Dermis blood vessel endothelial cell (primary cell): Measurements from ENCODE around the gene TAS1R3. TPM values are rescaled to one million over a fixed set of nuclear protein-coding genes. Genes with fewer than 3 reads are reported as not detected.

Experiments used
- DNase-seq: peaks from one replicate; pipeline ENCODE4 v3.0.0; 2010
- total RNA-seq: library from RNA; depleted of rRNA; stranded (reverse); fragments of >200 nt; gene quantifications from 2 replicates; pipeline ENCODE4 v1.2.3, GENCODE V29; 2014

Gene TAS1R3
- total RNA-seq, 1 donor from 2014 or later: 0.85 TPM

DNA sequence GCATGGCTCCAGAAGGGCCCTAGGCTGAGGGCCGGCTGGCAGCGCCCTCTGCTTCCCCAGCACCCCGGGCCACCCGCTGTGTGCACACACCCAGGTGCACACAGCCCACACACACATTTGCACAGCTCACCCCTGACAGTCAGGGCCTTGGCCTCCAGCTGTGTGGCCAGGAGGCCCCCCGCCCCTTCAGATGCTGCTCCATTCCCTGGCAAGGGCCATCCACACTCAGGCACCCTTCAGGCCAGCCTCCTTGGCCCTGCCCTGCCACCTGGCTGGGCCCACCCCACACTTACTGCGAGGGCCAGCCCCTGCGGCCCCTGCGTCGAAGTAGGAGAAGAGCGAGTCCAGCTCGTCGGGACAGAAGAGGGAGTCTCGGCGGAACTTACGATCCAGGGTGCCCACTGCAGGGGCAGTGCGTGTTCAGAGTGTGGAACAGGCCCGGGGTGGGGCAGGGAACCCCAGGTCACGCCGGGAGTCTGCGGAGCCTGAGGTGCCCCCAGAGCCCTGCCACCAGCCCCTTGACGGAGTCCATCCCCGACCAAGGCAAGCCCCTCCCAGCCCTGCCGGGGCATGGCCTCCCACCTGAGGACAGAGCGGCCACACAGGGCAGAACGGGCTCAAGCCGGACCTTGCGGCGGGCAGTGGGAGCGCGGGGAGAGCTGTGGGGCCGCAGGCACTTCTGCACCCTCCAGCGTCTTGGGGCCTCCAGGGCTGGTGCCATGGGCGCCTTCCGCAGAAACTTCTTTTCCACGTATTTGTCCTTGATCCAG, 35.7 kb upstream of the TAS1R3 start:
- DNase-seq: no peak

DNA sequence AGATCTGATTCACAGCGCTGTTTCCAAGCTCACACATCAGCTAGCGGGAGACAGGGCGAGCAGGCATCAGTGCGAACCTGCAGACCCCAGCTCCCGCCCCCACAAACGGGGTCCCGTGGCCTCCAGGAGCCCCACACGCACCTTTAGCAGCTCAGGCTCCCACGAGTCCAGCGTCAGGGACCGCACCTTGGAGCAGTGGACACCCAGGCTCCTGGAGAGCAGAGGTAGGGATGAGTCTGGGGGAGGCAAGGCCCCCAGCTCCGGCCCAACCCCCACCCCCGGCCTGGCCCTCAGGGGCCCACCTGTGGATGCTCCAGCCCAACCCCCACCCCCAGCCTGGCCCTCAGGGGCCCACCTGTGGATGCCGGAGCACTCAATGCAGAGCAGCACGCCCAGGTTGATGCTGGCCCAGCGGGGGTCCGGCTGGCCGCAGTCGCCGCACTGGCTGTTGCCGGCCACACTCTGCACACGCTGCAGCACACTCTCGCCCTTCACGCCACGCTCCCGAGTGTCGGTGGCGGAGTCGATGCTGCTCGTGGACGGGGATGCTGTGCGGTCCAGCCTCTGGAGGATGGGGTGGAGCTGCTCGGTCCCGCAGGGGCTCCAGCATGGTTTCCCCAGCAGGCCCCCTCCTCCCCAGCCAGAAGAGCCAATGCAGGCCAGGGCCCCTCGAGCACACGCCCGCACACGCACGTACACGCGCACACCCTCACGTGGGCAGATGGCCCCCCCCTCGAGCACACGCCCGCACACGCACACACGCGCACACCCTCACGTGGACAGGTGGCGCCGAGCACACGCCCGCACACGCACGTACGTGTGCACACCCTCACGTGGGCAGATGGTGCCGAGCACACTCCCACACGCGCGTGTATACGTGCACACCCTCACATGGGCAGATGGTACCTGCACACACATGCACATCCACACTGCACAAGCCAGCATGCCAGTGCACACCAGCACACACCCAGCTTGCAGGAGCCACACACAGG, 34.7 kb upstream of the TAS1R3 start:
- DNase-seq: no peak

DNA sequence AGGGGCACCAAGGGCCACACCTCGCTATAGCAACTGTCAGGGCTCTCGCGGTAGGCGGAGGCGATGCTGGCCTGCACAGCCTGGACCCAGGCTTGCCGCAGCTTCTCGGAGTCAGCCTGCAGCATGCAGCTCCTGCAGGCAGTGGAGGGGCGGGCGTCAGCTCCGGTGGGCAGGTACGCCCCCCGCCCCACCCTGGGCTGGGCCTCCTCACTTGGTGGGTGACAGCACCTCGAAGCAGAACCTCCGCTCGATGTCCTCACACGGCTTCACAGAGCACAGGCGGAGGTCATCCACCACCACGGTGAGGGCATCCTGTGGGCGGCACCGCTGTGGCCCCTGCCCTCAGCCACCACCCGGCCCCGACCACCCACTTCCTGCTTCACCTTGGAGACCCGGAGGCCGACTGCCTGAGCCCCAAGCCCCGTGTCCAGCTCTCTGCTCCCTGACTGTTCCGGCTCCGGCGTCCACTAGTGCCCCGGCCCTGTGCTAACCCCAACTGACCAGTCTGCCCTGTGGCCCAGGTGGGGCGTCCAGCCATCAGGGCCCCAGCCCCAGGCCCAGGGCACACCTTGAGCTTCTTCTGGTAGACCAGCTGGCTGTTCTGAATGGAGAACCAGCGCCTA, 33.2 kb upstream of the TAS1R3 start:
- DNase-seq: no peak

DNA sequence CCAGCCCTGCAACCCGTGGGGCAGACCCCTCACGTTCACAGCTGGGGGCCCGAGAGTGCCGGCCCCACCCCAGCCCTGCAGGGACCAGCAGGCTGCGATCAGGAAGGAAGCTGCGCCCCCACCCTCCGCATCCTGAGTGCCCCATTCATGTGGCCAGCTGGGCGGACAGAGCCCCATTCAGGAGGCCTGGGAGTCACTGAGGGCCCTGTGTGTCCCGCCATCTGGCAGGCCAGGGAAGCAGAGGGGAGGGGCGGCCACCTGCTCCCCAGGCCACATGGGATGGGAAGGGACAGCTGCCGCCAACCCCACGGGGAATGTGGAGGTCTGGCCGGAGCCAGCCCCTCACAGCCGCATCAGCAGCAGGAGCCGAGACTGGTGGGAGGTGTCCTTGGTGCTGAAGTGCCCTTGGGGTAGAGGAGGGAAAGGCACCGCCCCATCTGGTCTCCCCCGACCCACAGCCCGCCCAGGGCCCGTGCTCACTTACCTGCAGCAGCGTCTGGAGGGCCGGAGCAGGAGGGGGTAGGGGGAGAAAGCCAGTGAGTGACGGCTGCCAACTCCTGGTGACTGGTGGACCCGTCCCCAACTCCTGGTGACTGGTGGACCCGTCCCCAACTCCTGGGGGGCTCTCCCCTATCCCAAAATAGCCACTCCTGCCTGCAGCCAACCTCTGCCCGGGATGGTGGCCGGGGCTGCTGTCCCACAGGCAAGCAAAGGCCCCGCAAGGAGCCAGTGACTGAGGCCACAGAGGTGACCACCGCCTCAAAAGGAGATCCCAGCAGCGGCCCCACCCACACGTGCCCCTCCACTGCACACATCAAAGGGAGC, 32.0 kb upstream of the TAS1R3 start:
- DNase-seq: peak; percentile 62

DNA sequence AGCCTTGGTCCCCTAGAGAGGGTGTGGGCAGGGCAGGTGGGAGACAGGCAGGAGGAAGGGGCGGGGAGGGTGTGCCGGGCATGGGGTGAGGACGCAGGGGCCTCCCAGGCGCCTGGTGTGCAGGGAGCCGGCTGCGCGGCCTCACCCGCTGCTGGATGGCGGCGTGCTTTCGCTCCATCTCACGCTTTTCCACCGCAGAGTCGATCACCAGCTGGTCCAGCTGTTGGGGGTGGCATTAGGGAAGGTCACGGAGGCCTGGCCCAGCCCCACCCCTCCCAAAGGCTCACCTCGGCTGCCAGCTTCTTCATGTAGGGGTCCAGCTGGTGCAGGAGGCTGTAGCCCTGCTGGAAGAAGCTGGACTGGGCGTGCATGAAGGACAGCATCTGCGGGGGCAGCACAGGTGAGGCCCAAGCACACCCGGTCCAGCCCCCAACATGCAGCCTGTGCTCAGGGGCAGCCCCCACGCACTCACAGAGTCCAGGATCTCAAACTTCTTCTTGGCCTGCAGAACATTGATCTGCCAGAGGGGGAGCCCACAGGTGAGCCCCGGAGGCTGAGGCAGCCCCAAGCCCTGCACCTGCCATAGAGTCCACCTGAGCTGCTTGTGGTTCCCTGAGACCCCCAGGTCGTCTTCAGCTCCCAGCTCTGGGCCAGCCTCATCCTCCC, 31.3 kb upstream of the TAS1R3 start:
- DNase-seq: no peak

DNA sequence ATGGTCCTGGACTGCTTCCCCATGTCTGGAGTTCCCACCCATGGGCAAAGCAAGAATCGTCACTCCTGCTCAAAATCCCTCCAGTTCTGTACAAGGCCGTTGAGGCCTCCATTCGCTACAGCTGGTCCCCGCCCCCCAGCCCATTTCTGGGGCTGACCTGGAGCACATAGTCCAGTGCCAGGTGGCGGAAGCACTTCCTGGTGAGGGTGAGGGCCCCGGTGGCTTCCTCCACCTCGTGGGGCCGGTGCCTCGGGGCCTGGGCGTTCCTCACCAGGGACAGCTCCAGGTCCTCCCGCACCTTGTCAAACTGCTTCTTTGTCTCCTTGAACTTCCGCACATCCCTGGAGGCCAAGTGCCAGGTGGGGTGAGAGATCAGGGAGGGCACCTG, 30.7 kb upstream of the TAS1R3 start:
- no peak for DNase-seq

DNA sequence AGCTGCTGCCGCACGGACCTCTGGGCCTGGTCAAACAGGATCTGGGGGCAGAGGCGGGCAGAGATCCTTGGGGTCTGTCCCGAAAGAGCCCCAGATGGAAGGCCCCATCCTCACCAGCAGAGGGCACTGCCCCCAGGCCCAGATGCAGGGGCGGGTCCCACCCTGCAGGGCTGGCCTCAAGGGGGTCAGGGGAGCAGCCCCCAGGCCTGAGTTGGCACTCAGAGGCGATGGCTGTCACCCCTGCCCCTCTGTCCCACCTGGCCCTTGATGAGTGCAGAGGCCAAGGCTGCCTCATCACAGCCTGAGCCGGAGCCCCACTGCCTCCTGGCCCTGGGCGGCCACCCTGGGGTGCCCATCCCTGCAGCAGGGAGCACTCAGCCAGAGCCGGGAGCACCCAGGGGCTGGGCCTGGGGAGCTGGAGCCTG, 29.1 kb upstream of the TAS1R3 start:
- DNase-seq: peak; percentile 43

DNA sequence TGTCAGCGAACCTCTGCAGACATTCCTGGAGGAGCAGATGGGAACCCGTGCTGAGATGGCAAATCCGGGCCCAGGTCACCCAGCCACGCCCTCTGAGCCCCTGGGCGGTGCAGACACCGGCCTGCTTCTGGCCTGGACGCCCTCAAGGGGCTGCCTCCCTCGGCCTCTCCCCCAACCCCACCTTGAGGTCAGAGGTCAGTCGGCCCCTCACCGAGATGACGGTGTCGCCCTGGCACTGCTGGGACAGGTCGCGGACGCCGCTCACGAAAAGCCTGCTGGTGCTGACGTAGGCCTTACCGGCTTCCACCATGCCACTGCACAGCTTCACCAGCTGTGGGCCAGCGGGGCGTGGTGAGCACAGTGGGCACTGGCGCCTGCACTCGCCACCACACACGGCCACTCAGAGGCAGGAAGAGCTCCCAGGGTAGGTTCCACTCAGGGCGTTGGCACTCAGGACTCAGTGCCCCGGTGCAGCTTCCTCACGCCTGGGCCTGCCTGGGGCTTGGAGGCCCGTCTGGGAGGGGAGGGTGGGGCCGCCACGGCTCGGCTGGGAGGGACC, 28.1 kb upstream of the TAS1R3 start:
- no peak for DNase-seq

DNA sequence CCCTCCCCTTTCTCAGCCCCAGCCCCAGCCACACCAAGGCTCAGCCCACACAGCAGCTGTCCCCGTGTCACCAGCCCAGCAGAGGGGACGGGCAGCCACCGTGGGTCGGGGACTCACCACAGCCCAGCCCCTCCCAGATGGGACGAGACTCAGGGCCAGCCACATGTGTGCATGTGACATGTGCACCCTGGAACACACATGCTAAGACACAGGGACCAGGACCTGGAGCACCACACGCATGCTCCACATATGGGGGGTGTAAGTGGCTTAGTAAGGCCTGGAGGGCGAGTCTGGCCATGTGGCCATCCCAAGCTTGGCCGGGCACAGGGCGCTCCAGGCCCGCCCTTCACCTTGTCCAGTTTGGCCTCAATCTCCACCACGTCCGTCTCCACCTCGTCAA, 27.3 kb upstream of the TAS1R3 start:
- no peak for DNase-seq

DNA sequence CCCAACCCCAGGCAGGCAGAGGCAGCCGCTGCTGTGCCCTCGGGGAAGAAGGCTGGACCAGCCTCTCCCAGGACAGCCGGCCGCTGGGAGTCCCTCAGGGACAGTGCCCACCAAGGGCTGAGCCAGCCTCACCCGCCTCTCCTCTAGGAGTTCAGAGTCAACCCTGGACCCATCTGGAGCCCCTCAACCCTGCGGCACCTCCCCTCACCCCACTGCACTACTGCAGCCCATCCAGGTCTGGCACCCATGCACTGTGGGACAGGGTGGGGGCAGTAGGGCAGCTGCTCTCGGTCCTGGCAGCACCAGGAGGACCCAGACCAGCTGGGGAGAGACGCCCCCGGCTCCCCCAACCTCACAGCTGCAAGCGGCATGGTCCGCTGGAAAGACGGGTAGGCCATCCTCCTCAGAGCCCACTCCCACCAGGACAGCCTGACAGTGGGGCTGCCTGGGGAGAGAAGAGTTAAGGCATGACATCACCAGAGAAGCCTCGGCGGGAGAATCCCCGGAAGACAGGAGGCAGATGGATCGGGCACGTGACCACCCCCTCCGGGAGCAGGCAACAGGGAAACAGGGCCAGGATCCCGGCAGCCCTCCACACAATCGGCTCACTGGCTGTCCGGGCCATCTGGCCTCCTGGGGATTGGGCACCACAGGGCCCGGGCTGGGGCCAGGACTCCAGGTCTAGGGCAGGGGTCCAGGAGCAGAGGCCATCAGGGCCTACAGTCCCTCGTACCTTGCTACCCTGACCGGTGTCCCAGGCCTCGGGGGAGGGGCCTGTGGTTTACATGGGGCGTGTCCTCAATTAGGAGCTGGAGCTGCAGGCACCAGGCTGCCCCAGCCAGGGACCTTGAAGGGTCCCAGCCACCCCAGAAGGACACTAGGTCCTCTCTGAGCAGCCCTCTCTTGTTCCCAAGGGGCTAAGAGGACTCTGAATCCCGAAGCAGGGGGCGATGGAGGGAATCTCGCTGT, 26.5 kb upstream of the TAS1R3 start:
- peak; percentile 44 for DNase-seq

DNA sequence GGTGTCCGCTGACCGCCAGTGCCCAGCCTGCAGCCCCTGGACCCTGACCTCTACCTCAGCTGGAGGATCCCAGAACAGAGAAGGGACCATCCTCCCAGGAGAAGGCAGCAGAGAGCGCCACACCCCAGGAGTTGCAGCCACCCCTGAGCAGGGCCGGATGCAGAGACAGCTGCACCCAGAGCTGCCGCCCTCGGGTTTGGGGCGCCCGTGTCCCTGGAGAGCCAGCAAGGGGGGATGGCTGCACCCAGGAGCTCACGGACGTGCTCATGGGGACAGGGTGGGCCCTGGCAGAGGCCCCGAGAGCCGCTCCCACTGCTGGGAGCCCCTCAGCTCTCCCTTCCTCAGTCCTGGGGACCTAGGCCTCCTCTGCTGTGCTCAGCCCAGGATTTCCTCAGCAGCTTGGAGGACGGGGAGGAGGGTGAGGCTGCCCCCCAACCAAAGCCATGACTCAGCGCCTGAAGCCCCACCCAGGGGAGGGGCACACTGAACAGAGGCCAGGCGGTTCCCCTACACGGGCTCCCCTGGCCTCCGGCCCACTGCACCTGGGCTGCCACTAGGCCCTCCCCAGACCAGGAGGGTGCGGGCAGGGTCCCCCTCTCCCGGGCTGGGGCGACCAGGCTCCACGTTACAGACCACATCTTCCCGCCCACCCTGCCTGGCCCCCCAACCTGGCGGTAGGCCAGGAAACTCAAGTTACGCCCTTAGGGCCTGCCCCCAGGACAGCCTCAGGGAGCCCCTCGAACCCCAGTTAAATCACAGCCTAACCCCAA, 25.6 kb upstream of the TAS1R3 start:
- DNase-seq: peak; percentile 48

DNA sequence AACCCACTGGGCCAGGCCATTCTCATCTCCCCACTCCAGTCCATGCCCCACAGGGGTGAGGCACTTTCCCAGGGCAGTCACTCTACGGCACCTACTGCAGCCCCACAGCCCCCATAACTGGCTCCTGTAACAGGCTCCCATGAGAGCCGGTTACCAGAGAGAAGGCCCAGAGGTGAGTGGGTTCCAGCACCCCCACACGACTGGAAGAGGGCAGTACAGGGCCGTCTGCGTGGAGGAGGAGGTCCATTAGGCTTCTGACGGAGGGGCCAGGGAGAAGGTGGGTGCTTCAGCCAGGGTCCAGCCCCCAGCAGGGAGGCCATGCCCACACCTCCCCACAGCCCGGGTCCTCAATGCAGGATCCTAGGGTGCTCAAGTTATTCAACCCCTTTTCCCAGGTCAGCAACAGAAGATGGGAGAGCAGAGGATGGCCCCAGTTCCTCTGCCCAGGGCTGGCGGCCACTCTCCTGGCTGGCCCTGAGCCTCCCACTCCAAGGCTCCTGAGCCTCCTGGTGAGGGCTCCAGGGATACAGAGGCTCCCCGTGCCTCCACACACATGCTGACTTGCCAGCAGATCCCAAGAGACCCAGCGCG, 24.9 kb upstream of the TAS1R3 start:
- DNase-seq: peak; percentile 25

DNA sequence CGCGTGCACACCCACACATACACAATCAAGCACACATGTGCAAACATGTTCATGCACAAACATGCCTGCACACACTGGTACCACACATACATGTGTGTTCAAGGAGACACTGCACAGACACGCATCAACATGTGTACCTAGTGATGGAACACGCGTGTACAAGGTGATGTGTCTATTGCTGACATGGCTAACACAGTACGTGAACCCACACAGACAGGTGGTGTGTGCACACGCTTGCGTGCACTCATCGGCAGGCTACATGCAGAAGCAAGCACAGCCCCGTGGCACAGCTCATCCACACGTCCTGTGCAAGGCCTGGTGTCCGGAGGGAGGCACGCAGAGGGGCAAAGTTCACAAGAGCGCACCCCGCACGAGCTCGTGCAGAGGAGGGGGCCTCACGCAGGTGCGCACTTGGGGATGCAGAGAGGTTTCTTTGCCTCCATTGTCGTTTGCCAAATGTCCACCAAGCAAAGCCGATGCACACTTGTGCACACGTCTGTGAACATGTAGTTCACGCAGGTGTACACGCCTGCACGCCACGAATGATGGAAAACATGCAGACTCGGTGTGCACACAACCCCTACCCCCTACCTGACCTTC, 24.3 kb upstream of the TAS1R3 start:
- DNase-seq: peak; percentile 18

DNA sequence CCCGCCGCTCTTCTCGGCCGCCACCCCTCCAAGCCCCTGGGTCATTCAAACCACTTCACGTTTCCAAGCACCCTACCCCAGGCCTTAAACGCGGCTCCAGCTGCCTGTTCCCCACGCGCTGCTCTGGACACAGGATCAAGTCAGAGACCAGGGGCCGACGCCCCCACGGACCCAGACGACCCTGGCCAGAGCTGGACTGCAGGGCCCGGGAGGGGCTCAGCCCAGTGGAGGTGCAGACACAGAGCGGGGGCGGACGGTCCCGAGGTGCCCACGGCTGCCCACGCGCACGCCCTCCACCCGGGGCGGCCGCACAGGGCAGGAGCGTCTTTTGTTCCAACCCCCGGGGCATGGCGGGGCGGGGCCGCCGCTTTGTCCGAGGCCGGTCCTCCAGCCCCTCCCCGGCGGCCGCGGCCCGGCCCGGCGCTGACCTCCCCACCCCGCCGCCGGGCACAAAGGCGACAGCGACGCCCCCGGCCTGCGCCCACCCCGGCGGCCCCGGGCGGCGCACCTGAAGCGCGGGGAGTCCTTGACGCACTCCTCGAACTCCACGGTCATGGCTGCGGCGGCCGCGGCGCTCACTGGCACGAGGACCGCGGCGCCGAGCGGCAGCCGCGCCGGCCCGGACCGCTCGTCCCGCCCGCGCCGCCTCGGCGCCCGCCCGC, 23.7 kb upstream of the TAS1R3 start:
- peak; percentile 31 for DNase-seq

DNA sequence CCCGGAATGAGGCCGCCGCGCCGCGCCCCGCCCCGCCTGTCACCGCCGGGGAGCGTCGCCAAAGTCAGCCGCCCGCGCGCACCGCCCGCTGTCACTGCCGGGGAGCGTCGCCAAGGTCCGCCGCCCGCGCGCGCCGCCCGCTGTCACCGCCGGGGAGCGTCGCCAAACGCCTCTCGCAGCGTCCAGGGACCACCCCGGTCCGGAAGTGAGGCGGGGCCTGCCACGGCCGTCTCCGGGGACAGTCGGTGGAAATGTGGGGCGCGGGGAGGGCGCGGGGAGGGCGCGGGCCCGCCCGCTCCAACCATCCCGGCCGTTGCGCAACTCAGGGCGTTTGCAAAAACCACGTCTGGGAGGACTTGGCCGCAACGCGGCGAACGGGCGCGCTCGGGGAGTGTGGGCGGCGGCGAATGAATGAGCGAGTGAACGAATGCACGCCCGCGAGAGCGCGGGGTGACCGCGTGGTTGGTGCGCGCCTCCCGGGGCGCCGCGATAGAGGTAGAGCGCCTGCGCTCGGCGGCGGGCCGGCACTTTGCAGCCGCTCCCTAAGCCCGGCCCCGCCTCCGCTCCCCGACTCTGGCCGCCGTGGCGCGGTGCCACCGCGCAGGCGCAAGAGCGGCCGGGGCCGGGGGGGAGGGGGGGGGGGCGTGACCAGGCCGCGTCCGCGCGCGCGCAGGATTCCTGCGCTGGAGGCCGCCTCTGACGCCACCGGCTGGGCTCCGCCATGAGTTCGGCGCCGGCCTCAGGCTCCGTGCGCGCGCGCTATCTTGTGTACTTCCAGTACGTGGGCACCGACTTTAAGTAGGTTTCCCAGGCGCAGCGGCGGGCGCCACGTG, 22.9 kb upstream of the TAS1R3 start, which contains the start of the genes ACAP3 and PUSL1:
ACAP3 (minus strand) TSS at position 8 of the 833 bp plus-strand sequence. CDS start 115 bp downstream, outside the sequence.
PUSL1 (plus strand) TSS at position 675 of the 833 bp plus-strand sequence; CDS start at position 722, 47 bp downstream.
- DNase-seq: peak; percentile 92

DNA sequence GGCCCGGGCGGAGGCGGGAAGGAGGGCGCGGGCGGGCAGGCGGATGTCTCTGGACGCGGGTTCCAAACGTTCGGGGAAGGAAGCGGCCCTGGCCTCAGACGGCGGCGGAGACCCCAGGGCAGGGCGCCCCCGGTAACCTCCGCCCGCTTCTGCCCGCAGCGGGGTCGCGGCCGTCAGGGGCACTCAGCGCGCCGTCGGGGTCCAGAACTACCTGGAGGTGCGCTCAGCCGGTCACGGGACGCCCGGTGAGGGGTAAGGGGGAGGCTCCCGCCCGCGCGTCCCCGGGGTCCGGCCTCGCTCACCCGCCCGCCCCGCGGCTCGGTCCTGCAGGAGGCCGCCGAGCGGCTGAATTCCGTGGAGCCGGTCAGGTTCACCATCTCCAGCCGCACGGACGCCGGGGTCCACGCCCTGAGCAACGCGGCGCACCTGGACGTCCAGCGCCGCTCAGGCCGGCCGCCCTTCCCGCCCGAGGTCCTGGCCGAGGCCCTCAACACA, 22.3 kb upstream of the TAS1R3 start:
- DNase-seq: peak; percentile 20
